Measurements from ENCODE around the gene SORCS2. TPM values are rescaled to one million over a fixed set of nuclear protein-coding genes. Genes with fewer than 3 reads are reported as not detected.

The SORCS2 gene
- total RNA-seq, 1 donor from 2014 or later = under 0.01 TPM

DNA sequence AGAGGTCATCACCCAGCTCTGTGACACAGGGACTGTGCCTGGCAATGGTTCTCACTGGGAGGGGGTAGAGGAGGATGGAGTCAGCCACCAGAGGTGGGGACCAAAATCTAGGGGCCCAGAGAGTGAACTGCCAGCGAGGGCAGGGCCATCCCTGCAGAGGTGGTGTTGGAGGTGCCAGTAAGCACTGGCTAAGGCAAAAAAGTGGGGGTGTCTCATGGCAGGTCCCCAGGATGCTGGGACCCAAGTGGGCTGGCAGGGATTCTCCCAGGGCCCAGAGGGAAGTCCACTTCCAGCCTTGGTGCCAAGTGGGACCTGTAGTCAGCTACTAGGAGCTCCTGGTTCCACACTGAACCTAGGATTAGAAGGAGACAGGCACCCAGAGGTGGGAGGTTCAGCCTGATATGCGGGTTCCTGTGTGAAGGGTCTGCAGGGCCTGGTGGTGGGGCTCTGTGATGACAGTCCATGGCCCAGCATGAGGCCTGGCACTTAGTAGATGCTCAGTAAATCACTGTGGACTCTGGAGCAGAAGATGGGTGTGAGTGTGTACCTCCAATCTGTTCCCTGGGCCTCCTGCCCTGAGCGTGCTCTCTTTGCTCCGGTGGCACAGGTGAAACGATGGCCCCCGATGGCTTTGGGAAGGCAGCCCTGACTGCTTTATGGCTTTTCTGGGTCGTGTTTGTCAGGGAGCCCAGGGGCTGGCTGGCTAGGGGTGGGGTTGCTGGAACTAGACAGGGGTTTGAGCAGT lies 160.9 kb downstream of the SORCS2 start:
- no peak for DNase-seq (ENCODE audit: low read depth in 2 of 2)

DNA sequence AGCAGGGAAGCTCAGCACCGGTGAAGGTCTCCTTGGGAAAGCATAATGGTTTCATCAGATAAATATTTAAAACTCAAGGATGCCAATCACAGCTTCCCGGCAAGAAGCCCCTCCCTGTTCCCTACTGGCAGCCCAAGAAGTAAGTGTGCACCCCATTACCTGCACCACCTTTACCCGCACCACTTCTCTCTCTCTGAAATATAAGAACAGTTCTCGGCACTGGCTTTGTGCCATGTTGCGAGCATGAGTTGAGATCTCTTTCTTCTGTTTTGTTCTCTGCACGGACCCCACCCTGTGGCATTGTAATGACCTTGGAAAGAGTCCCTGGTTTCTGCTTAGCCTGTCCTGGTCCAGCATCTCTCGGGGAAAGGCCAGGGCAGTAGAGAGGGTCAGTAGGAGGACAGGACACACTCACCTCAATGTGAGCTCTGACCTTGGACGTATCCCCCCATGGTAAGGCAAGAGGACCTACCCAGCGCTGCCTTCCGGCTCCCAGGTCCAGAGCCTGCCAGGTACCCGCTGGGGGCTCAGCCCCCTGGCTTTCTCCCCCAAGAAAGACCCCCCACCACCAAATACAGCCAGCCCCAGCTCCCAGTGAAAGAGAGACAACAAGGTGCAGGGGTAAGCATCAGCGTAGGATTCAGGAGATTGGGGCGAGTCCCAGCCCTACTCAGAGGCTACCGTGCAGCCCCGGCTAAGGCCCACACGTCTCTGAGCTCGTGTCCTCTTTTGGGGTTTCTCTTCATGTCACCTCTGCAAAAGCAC lies 161.7 kb downstream of the SORCS2 start:
- no peak for DNase-seq (ENCODE audit: low read depth in 2 of 2)

DNA sequence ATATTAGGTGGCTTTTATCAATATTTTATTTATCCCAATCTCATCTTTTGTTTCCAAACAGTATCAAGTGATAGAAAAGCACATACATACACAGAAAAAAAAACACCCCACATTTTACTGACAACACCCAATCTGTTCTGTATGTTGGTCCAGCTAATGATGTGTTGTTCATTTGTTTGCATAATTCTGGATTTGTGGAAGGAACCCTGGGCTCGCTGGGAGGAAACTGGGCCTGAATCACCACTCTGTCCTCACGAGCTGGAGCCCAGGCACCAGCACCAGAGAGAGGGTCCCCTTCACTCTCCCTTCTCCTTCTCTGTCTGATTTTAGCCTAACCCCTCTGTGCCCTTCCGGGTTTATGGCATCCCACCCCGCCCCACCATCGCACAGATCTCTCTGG lies 162.6 kb downstream of the SORCS2 start:
- DNase-seq (ENCODE audit: low read depth in 2 of 2) = no peak

DNA sequence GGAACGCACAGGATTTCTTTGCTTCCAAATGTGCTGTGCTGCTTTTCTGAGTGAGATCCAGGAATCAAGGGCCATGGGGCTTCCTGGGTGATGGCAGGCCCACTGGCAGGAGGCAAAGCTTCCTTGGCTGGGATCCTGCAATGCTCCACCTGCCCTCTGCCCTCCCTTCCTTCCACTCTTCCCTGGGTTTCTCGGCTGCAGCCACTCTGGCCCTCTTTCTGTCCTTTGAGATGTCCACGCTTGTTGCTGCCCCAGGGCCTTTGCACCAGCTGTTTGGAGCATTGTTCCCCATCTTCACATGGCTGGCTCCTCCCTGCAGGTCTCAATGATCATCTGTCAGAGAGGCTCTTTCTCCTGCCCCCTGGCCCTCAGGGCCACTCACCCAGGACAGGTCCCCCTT lies 163.5 kb downstream of the SORCS2 start:
- DNase-seq (ENCODE audit: low read depth in 2 of 2) = no peak

DNA sequence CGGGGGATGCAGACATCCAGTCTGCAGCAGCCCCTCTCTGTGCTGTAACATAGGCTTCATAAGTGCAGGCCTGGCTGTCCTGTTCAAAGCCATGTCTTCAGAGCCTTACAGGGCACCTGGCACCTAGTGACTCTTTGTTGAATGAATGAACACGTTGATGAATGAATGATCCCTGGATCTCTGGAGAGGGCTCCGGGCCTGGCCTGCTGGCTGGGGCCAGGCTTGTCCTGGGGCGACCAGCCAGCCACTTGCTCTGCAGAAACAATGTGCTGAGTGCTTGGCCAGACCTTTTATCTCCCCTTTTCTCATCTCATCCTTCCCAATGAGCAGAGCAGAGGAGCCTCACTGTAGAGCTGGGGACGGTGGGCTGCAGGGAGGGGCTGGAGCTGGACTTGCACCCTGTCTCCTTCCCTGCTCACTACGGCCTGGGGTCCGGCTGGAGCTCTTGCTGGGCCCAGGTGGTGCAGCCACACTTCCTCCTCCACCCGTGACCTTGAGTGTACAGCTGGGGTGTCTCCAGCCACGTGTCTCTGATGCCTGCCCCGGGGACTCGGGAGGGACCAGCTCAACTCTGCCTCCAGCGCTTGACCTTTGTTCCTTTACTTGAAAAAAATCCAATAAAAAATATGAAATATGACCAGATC lies 164.5 kb downstream of the SORCS2 start:
- no peak for DNase-seq (ENCODE audit: low read depth in 2 of 2)

DNA sequence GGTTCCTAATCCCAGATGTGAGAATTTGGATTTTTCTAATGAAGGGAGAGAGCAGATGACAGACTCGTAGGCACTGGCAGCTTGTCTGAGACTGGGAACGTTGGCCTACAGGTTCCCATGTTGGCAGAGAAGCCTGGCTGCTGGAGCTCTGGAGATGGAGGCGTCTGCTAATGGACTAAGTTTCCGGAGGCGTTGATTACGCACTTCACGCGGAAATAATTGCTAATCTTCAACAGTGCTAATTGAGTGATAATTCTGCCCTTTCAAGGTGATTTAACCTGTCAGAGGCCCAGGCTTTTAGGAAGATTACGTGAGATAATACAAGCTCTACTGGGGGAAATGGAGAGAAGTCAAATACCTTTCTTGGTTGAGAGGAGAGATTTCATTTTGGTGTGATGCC lies 165.0 kb downstream of the SORCS2 start:
- DNase-seq (ENCODE audit: low read depth in 2 of 2) = no peak

DNA sequence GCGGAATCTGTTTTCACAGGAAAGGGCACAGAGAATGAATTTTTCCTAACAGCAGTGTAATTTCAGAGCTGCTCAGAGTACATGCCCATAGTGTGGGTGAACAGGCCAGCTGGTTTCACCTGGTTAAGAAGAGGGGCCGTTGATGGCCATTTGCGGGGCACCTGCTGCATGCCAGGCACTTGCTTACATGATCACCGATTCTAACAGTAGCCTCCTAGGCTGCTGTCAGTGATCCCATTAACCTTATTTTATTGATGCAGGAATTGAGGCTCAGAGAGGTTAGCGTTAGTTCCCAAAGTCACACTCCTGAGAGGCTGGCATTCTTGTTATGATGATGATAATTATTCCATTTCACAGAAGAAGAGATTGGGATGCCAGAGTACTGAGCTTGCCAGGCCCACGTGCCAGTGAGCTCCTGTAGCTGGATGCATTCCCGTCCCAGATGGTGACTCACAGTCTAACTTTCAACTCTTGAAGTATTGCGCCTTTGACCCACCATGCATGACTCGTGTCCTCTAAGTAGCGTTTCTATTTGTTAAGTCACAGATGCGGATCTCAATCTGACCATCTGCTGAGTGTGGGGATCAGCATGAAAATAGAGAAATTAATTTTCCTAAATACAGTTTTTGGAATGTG lies 165.9 kb downstream of the SORCS2 start:
- DNase-seq (ENCODE audit: low read depth in 2 of 2) = peak in 1 of 2 donors; percentile 20

DNA sequence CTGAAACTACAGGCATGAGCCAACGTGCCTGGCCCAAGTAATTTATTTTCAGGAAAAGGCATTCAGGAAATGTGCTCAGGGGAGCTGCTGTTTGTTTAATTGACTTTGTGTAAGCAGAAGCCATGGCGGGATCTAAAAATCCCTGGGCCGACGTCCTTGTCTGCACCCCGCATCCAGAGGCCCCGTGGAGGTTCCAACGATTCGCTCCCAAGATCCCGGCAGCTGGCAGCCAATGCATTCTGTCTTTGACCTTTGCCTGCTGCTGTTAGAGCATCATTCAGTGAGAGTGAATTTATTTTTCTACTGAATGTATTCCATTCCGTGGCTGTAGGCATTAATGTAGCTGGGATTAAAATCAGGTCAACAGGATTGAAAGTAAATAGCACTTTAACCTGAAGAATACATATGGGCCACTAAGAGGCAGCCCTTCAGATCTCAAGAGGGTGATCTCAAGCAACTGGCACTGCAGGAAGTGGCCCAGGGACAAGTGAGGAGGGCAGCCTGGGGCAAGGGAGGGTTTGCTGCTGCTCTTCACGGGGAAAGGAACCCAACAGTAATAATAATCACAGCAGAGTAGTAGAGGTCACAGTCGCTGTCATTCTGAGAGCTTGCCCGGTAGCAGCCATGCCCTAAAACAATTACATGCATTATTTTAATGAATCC lies 167.2 kb downstream of the SORCS2 start:
- DNase-seq (ENCODE audit: low read depth in 2 of 2) = no peak

DNA sequence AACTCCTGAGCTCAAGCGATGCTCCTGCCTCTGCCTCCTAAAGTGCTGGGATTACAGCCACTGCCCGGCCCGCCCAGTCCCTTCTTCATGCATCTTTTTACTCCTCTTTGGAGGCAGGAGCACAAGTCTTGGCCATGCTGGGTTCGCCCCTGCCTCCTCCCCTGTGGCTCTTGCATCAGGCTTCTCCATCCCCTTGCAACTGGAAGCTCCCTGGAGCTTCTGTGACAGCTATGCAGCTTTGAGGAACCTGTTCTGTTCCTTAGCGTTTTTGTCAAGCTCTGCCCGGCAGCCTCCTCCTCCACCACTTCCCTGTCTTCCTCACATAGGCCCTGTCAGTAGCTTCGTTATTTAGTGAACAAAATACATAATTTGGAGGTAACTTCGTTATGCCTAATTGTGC lies 168.5 kb downstream of the SORCS2 start:
- DNase-seq (ENCODE audit: low read depth in 2 of 2) = no peak

DNA sequence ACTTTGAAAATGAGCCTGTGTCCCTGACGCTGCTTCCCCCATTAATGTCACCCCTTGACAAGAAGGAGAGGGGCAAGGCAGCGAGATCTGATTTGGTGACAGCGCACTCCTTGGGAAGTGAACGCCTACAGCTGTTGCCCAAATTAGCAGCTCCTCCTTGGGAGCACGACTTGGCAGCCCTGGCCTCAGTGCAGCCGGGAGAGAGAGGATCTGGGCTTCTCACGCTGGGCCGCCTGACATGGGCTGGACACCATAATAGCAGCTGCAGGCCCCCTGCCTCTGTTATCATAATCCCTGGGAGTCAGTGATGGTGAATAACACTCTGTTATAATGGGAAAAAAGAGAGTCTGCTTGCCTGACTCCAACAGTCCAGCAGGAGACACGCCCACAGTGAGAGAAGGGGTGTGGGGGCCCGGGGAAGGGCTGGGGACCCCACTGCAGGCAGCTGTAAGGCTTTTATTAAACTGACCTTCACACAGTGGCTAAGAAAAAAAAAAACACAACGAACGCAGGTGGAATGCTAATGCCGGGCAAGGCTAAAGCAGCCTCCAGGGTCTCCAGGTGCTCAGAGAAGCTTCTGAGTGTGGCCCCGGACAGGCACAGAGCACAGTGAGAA lies 169.1 kb downstream of the SORCS2 start:
- DNase-seq (ENCODE audit: low read depth in 2 of 2) = no peak

DNA sequence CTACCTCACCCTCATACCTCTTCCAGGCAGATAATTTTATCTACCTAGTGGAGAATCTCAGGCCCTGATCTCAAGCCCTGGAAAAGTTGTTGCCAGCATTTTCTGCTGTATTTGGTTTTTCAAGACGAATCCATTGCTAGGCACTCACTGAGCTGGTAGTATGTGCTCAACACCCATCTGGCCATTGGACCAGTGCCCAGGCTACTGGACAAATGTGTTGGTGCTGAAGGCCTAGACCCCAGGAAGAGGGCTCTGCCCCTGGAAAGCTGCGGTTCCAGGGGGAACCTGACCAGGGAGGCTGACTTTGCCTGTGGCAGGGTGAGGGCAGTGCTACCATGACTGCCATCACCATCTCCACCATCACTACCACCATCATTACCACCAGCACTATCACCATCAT lies 170.0 kb downstream of the SORCS2 start:
- no peak for DNase-seq (ENCODE audit: low read depth in 2 of 2)

DNA sequence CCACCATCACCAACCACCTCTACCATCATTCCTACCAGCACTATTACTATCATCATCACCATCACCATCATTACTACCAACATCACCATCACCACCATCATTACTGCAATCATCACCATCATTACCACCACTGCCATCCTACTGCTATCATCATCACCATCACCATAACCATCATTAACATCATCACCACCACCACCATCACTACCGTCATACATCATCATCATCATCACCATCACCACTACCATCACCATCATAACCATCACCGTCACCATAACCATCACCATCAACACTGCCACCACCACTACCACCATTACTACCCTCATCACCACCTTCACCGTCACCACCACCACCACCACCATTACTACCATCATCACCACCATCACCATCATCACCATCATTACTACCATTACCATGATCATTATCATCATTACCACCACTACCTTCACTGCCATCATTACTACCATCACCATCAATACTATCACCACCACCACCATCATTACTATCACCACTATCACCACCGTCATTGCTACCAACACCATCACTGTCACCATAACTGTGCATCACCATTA lies 170.6 kb downstream of the SORCS2 start:
- no peak for DNase-seq (ENCODE audit: low read depth in 2 of 2)

DNA sequence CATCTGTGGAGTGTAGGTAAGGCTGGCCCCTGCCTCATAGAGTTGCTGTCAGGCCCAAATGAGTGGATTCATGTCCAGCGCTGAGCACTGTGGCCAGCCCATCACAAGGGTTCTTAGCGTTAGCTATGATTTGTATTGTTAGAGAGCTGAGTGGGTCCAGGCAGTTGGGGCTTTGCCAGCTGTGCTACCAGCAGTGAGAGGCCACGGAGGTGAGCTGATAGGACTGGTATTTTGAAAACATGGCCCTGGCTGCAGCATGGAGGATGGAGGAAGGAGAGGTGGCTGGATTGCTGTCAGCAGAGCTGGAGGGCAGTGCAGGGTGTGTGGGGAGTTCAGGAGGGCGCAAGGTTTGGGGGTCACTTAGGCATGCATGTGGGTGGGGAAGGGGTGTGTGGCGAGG lies 172.6 kb downstream of the SORCS2 start:
- DNase-seq (ENCODE audit: low read depth in 2 of 2) = no peak

DNA sequence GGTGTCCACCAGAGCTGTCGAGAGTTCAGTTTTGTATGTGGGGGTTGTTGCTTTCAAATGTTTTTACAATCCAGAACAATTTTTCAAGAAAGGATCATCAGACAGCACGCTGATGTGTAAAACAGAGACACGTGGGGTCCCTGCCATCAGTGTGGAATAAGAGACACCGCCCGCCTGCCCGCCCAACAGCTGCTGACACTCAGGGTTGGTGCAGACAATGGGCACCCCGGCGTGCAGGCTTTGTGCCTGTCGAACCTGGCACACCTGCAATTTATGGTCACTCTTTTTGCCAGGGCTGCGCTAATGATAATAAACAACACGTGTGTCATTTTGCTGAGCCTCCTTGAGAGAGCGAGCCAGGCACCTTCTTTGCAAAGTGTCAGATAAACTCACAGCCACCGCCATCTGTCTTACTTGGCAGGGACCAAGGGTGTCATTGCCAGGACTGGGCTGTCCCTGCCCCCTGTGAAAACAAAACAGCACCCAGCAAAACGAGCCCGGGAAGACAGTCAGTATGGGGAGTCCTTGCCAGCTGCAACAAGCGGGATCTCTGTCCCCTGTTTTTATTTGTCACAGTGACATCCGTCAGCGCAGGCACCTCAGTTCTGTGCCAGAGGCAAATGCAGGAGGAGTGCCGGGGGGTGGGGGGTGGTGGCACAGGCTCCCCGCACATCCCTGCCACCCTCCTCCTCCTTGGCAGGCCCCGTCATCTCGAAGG lies 173.3 kb downstream of the SORCS2 start:
- no peak for DNase-seq (ENCODE audit: low read depth in 2 of 2)

DNA sequence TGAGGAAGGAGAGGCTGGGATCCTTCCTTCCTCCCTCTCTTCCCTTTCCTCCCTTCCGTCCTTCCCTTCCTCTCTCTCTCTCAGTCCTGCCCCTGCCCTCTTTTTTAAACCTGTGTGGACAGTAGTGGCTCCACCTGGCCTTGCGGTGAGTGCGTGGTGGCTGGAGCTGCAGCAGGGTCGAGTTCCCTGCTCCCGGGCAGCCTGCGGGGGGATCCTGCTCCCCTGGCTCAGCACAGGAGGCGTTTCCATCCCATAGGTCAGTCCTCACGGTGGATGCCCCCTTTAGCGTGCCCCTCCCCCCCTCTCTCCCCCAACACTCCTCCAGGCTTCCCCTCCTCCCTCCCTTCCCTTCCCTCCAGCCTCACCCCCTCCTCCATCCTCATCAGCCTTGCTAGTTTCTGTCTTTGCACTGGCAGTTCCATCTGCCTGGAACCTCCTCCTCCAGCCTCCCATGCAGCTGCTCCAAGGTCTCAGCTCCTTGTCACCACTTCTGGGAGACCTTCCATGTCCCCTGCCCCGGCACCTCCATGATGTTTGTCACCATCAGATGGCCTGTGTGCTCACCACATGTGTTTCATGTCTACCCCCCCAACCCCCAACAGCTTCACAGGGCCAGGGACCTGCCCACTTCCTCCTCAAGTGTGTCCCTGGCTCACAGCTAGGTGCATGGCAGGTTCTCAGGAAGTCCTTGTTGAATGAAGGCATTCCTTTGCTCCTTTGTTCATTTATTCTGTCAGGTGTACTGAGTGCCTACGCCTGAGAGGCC lies 174.0 kb downstream of the SORCS2 start:
- no peak for DNase-seq (ENCODE audit: low read depth in 2 of 2)

DNA sequence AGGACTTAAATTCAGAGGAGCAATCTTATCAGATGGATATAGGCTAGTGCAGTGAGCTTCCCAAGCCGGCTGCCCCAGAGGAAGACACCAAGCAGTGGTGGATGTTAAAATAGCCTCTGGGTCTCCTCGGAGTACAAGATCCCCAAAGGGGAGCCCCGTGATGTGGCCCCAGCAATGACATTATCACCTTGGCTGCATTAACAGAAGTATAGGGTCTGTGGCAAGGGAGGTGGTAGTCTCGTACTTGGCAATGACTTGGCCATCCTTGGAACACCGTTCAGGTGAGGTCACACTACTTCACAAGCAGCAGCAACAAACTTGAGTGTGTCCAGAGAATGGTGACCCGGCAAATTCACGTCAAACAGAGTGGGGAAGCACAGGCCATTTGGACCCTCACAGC lies 174.6 kb downstream of the SORCS2 start:
- DNase-seq (ENCODE audit: low read depth in 2 of 2) = no peak

DNA sequence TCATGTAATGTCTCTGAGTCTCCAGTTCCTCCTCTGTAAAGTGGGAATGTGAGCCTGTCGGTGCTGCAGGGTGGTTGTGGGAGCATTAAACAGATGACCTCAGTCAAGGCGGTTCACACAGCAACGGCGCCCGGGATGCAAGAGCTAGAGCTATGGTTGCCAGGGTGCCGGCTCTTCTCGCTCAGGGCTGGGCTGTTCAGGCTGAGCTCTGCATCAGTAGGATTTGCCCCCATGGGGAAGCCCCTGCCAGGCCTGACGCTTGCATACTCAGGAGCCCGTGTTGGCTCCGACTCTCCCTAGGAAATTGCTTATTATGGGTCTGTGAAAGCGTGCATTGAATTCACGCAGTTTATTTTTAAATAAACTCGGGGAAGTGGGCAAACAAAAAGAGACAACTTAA lies 175.1 kb downstream of the SORCS2 start:
- DNase-seq (ENCODE audit: low read depth in 2 of 2) = no peak

DNA sequence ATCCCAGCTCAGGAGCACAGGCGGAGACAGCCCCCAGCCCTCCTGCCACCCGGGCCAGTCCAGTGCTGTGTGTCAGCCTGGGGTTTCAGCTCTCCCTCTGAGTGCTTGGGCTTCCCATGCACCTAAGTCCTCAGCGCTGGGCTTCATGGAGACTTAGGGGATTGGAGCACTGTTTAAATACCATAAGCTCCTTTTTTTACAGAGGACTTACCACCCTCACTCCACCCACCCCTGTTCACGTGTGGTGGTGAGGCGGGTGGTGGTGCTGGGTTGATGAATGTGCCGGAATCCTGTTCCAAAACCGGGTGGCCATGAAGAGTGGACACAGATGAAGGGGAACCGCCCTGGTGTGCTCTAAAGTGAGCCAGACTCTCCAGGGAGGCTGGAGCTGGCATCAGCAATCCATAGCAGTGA lies 175.5 kb downstream of the SORCS2 start:
- DNase-seq (ENCODE audit: low read depth in 2 of 2) = no peak

DNA sequence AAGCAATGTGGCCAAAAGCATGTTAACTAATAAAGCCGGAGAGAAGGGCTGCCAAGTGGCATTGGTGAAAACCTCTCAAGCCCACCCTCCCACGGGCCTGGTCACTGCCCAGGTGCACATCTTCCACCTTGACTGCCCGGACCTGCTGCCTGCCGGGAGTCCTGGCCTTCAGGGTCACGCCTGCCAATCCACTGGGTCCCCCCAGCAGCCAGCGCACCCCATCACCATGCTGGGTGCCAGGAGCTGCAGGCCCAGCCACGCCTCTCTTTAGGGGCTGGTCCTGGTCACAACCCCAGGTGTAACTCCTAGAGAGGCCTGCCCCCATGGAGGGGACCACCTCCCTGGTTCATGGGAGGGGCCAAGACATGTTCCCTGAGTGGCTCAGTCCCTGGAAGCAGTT lies 176.0 kb downstream of the SORCS2 start:
- no peak for DNase-seq (ENCODE audit: low read depth in 2 of 2)

Measured in dermis microvascular lymphatic vessel endothelial cell (primary cell).